Stimulated activated CD8-positive, alpha-beta memory T cell treated with anti-CD3 and anti-CD28 coated beads, Interleukin-4, amount 100 ng/mL, for 48 hours (primary cell): ENCODE data around the gene VPS13A.
"Not testable (repeated sequence)": the region's sequence is repeated elsewhere in the genome, so short reads cannot be mapped to it uniquely, and the experiment has no call there.

Experiments used
- DNase-seq: peaks from one replicate; pipeline ENCODE4 v3.0.0-alpha.2; 2020

Gene VPS13A

GRCh38 chr9:77426712-77427111 lies 249.4 kb downstream of the VPS13A start:
- no peak for DNase-seq

GRCh38 chr9:77427256-77427927 lies 250.1 kb downstream of the VPS13A start:
- DNase-seq: no peak

- no peak for DNase-seq
These were observed 252.6 kb downstream of the VPS13A start for GRCh38 chr9:77429928-77430327.

- DNase-seq: no peak
These were observed 254.7 kb downstream of the VPS13A start for GRCh38 chr9:77432053-77432452.

- peak; percentile 54 for DNase-seq
These were observed 256.5 kb downstream of the VPS13A start for GRCh38 chr9:77433675-77434445.

- no peak for DNase-seq
These were observed 257.9 kb downstream of the VPS13A start for GRCh38 chr9:77435277-77435676.

- DNase-seq: no peak
These were observed 258.4 kb downstream of the VPS13A start for GRCh38 chr9:77435688-77436087.

- DNase-seq: no peak
These were observed 261.3 kb downstream of the VPS13A start for GRCh38 chr9:77438653-77439052.

GRCh38 chr9:77440057-77440456 lies 262.7 kb downstream of the VPS13A start:
- DNase-seq: no peak

GRCh38 chr9:77441124-77441523 lies 263.8 kb downstream of the VPS13A start:
- not testable (repeated sequence) for DNase-seq

GRCh38 chr9:77442436-77442835 lies 265.1 kb downstream of the VPS13A start:
- DNase-seq: no peak

- no peak for DNase-seq
These were observed 270.3 kb downstream of the VPS13A start for GRCh38 chr9:77447646-77448045.

- no peak for DNase-seq
These were observed 272.1 kb downstream of the VPS13A start for GRCh38 chr9:77449240-77450084.

- no peak for DNase-seq
These were observed 272.7 kb downstream of the VPS13A start for GRCh38 chr9:77450085-77450475.

- no peak for DNase-seq
These were observed 274.2 kb downstream of the VPS13A start for GRCh38 chr9:77451507-77451906.

- no peak for DNase-seq
These were observed 276.7 kb downstream of the VPS13A start for GRCh38 chr9:77453825-77454647.

- no peak for DNase-seq
These were observed 277.3 kb downstream of the VPS13A start for GRCh38 chr9:77454663-77455062.

GRCh38 chr9:77455312-77455927 lies 278.1 kb downstream of the VPS13A start:
- DNase-seq: peak; percentile 67

GRCh38 chr9:77456829-77457437 lies 279.6 kb downstream of the VPS13A start:
- DNase-seq: peak; percentile 91

GRCh38 chr9:77457916-77458592 lies 280.7 kb downstream of the VPS13A start:
- peak; percentile 78 for DNase-seq

- DNase-seq: no peak
These were observed 283.6 kb downstream of the VPS13A start for GRCh38 chr9:77460938-77461337.
